HepG2 (cell line): ENCODE measurements around the gene DPP6. TPM values are rescaled to one million over a fixed set of nuclear protein-coding genes. Genes with fewer than 3 reads are reported as not detected.

Experiments used
- ATAC-seq: fragments of 200-7000 bp; cut with Tn5 transposase; 3 replicates; pipeline ENCODE4 v1.9.1; 2020; ENCODE audit warnings: mild to moderate bottlenecking, moderate library complexity
- BruUV-seq: library from RNA; stranded (reverse); fragments of 400-500 nt; replicated peaks from 2 replicates; lab custom pipeline; 2021; lab: Mats Ljungman, UMichigan
- CTCF ChIA-PET: fragments of 300-600 bp; formaldehyde crosslinking; extraction: SDS; loops from one replicate; lab custom pipeline; 2021; ENCODE audit warnings: low total read pairs, inconsistent platforms, low intra/inter-chr PET ratio; lab: Yijun Ruan, JAX
- POLR2A ChIA-PET: fragments of 350-600 bp; sonication (Branson Sonifier 250); formaldehyde crosslinking; loops from one replicate; lab custom pipeline; 2020; ENCODE audit warnings: antibody characterized with exemption, inconsistent platforms; lab: Yijun Ruan, JAX
- DNase-seq: peaks from one replicate; pipeline ENCODE4 v3.0.0-alpha.2; 2015; ENCODE audit warnings: low spot score
- FAIRE-seq: peaks from 3 replicates; lab custom pipeline; 2011; peaks lifted over from hg19 to GRCh38; lab: Jason Lieb, UNC
- H2AFZ ChIP-seq: one replicate; pipeline ENCODE4 v1.6.1; 2011; ENCODE audit warnings: low read length, inconsistent platforms
- H3K27ac ChIP-seq: fragments of 300-600 bp; 3 replicates; pipeline ENCODE4 v1.8.0; 2011; ENCODE audit warnings: mixed run types, mild to moderate bottlenecking, mixed read lengths, low read length, inconsistent platforms; ENCODE audit not compliant: insufficient read depth; ENCODE audit errors: extremely low read length
- H3K27me3 ChIP-seq, 2 experiments: fragments of 200-600 bp in 1 of 2; 2 replicates in 1 of 2; 3 replicates in 1 of 2; pipeline versions ENCODE4 v1.6.0 to v1.8.0; 2011; ENCODE audit warnings: low read length in 2 of 2, mild to moderate bottlenecking in 2 of 2, moderate library complexity in 2 of 2, inconsistent platforms in 1 of 2; ENCODE audit not compliant: insufficient read depth in 2 of 2, control insufficient read depth in 1 of 2
- H3K36me3 ChIP-seq, 2 experiments: fragments of 200-600 bp in 1 of 2; replicated peaks in 1 of 2; 2 replicates in 1 of 2; 3 replicates in 1 of 2; pipeline versions ENCODE4 v1.5.1 to v1.8.0; 2011; ENCODE audit warnings: low read length in 2 of 2, inconsistent platforms in 1 of 2; ENCODE audit not compliant: insufficient read depth in 2 of 2, control insufficient read depth in 1 of 2
- H3K4me1 ChIP-seq: 2 replicates; pipeline ENCODE4 v1.5.1; 2012; ENCODE audit warnings: low read length, inconsistent platforms; ENCODE audit not compliant: insufficient read depth
- H3K4me2 ChIP-seq: 2 replicates; pipeline ENCODE4 v1.6.0; 2011; ENCODE audit warnings: low read depth, low read length, inconsistent platforms
- H3K4me3 ChIP-seq, 3 experiments: fragments of 200-600 bp in 1 of 3; sonication (generic), shearing (Covaris generic) in 1 of 3; replicated peaks in 1 of 3; 2 replicates each; pipeline ENCODE4 v1.5.1; 2011 to 2016; ENCODE audit warnings: low read length in 3 of 3, inconsistent platforms in 2 of 3, low read depth in 2 of 3, mild to moderate bottlenecking in 2 of 3, control low read depth in 1 of 3, mixed read lengths in 1 of 3; ENCODE audit not compliant: insufficient read depth in 1 of 3
- H3K79me2 ChIP-seq: one replicate; pipeline ENCODE4 v1.6.1; 2011; ENCODE audit warnings: low read length, inconsistent platforms; ENCODE audit not compliant: insufficient read depth
- H3K9ac ChIP-seq: 2 replicates; pipeline ENCODE4 v1.6.0; 2011; ENCODE audit warnings: mild to moderate bottlenecking, low read depth, low read length, inconsistent platforms; ENCODE audit not compliant: insufficient read depth
- H3K9me3 ChIP-seq: 2 replicates; pipeline ENCODE4 v1.5.1; 2012; ENCODE audit warnings: mild to moderate bottlenecking, low read length
- H4K20me1 ChIP-seq: 2 replicates; pipeline ENCODE4 v1.6.0; 2011; ENCODE audit warnings: inconsistent platforms, mild to moderate bottlenecking, low read length, moderate library complexity; ENCODE audit not compliant: insufficient read depth
- EED ChIP-seq: sonication (generic); formaldehyde crosslinking; IDR thresholded peaks from 2 replicates; pipeline ENCODE4 v1.5.0; 2020; ENCODE audit warnings: mild to moderate bottlenecking, missing genetic modification reagents
- HNRNPH1 ChIP-seq: fragments of 200-400 bp; formaldehyde crosslinking; optimal IDR thresholded peaks from 2 replicates; pipeline ENCODE3; 2017; ENCODE audit warnings: mild to moderate bottlenecking, low read depth, low read length
- KLF15 ChIP-seq: sonication (generic); formaldehyde crosslinking; IDR thresholded peaks from 2 replicates; pipeline ENCODE4 v1.8.1; 2023; ENCODE audit warnings: borderline replicate concordance, mild to moderate bottlenecking, inconsistent platforms, missing genetic modification reagents, mixed read lengths
- LBX2 ChIP-seq: sonication (generic); formaldehyde crosslinking; IDR thresholded peaks from 2 replicates; pipeline ENCODE4 v1.5.0; 2020; ENCODE audit warnings: missing genetic modification reagents, mild to moderate bottlenecking, borderline replicate concordance
- SOX5 ChIP-seq: IDR thresholded peaks from 2 replicates; pipeline ENCODE4 v1.6.1; 2016; ENCODE audit warnings: borderline replicate concordance
- TARDBP ChIP-seq: sonication (generic); formaldehyde crosslinking; IDR thresholded peaks from 2 replicates; pipeline ENCODE4 v1.8.0; 2022; ENCODE audit warnings: mild to moderate bottlenecking, missing genetic modification reagents
- TBX2 ChIP-seq: sonication (generic); formaldehyde crosslinking; IDR thresholded peaks from 2 replicates; pipeline ENCODE4 v1.5.0; 2020; ENCODE audit warnings: missing genetic modification reagents, mild to moderate bottlenecking, borderline replicate concordance
- YEATS2 ChIP-seq: sonication (generic); formaldehyde crosslinking; IDR thresholded peaks from 2 replicates; pipeline ENCODE4 v1.4.0; 2020; ENCODE audit warnings: missing genetic modification reagents, borderline replicate concordance
- ZEB1 ChIP-seq: IDR thresholded peaks from 2 replicates; pipeline ENCODE4 v1.6.1; 2012; ENCODE audit warnings: mild to moderate bottlenecking, low read depth, inconsistent platforms; ENCODE audit not compliant: insufficient replicate concordance
- ZNF20 ChIP-seq: sonication (generic); formaldehyde crosslinking; IDR thresholded peaks from 2 replicates; pipeline ENCODE4 v1.4.0; 2020; ENCODE audit warnings: mild to moderate bottlenecking, moderate library complexity, missing genetic modification reagents
- ZNF615 ChIP-seq: sonication (generic); formaldehyde crosslinking; IDR thresholded peaks from 2 replicates; pipeline ENCODE4 v1.5.0; 2020; ENCODE audit warnings: mild to moderate bottlenecking, missing genetic modification reagents, borderline replicate concordance
- ZNF788 ChIP-seq: sonication (generic); formaldehyde crosslinking; IDR thresholded peaks from 2 replicates; pipeline ENCODE4 v1.5.0; 2020; ENCODE audit warnings: mild to moderate bottlenecking, missing genetic modification reagents, borderline replicate concordance
- ZNF879 ChIP-seq: sonication (generic); formaldehyde crosslinking; IDR thresholded peaks from 2 replicates; pipeline ENCODE4 v1.8.1; 2023; ENCODE audit warnings: missing genetic modification reagents
- ZSCAN25 ChIP-seq: sonication (generic); formaldehyde crosslinking; IDR thresholded peaks from 2 replicates; pipeline ENCODE4 v1.8.0; 2022; ENCODE audit warnings: mild to moderate bottlenecking, missing genetic modification reagents
- WGBS: methylation state at CpG from one replicate; pipeline ENCODE4 v1.1.6; 2017; ENCODE audit warnings: low lambda C conversion rate; 5-methylcytosine and 5-hydroxymethylcytosine counted together
- in situ Hi-C: cut with HindIII; loops from 2 replicates; pipeline ENCODE4 v1.10.0; 2017; ENCODE audit warnings: low pct_unique_long_range_greater_than_20kb; ENCODE audit not compliant: extremely low pct_ligation_motif_present
- intact Hi-C: fragments of 100-400 bp; cut with micrococcal nuclease; formaldehyde crosslinking; loops from one replicate; pipeline ENCODE4 v1.10.0; 2022; ENCODE audit not compliant: unreplicated experiment
- polyA plus RNA-seq, 8 experiments: library from polyadenylated mRNA; depleted of rRNA in 3 of 8; stranded (reverse) in 7 of 8; unstranded in 1 of 8; fragments of >200 nt; fragmentation: Illumina TruSeq in 4 of 8; extraction: Trizol in 4 of 8; gene quantifications; 2 replicates each; pipeline versions ENCODE4 v1.2.1 to v1.2.3, GENCODE V29; 2011 to 2016; ENCODE audit warnings: low read depth in 4 of 8, missing spikeins in 1 of 8, mixed read lengths in 1 of 8; ENCODE audit not compliant: insufficient read depth in 1 of 8
- total RNA-seq, 5 experiments: library from RNA; depleted of rRNA; stranded (reverse); fragments of >200 nt; fragmentation: Illumina TruSeq; extraction: Trizol; gene quantifications; 2 replicates each; pipeline ENCODE4 v1.2.3, GENCODE V29; 2016; ENCODE audit warnings: low read depth in 1 of 5

DPP6 gene
- total and polyA plus RNA-seq, 2 of the 13 experiments (the other 11 are each of a cell fraction or from before 2014, with no cell fraction given): not detected

- Histone ChIP-seq H3K27me3 (peaks cover 0 to 27% of the 10 kb centered on the region in 2 experiments; a peak in 2 of 5 replicates), H3K79me2 (no peaks in the 10 kb centered on the region), H3K9me3 (peaks cover 8% of the 10 kb centered on the region; the same call in 1 of the 2 replicates), H3K9ac (no peak overlapping the region), H3K4me2 (no peak overlapping the region), H3K4me3 (no peak overlapping the region), H2AFZ (no peak overlapping the region), H3K36me3 (no peaks in the 10 kb centered on the region), H3K27ac (no peak overlapping the region), H3K4me1 (no peaks in the 10 kb centered on the region), H4K20me1 (no peaks in the 10 kb centered on the region)
- BruUV-seq: no TSS peak
- ChIA-PET POLR2A (no interaction called here), CTCF (no interaction called here)
- TF ChIP-seq ZNF20 (no peak), ZSCAN25 (CRISPR knock-in tag) (no peak), ZNF788 (CRISPR knock-in tag) (no peak), EED (CRISPR knock-in tag) (no peak), SOX5 (no peak), TBX2 (CRISPR knock-in tag) (no peak), ZNF615 (CRISPR knock-in tag) (no peak), YEATS2 (no peak)
- 32% methylated on average over 7 of the region's 7 CpGs for WGBS
- ATAC-seq (no peak), FAIRE-seq (no peak), DNase-seq (no peak)
- in situ Hi-C loops: no loop called here
- intact Hi-C loops: no loop called here
Measured at GRCh38 chr7:154769527-154769926, 717.3 kb downstream of the DPP6 start.

DNA sequence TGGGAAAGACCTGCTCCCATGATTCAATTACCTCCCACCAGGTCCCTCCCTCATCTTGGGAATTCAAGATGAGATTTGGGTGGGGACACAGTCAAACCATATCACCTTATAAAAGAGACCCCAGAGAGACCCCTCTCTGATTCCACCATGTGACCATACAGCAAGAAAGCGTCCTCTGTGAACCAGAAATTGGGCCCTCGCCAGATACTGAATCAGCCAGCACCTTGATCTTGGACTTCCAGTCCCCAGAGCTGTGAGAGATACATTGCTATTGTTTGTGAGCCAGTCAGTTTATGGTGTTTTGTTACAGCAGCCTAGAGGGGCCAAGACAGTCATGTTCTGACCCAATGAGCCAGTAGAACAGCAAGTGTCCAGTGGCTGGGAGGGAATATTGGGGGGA lies 718.2 kb downstream of the DPP6 start:
- ChIA-PET POLR2A (no interaction called here), CTCF (no interaction called here)
- no peak for DNase-seq
- Histone ChIP-seq H3K9ac (no peak overlapping the region), H3K4me1 (no peaks in the 10 kb centered on the region), H3K79me2 (no peaks in the 10 kb centered on the region)
- in situ Hi-C loops: no loop called here
- TF ChIP-seq ZNF879 (CRISPR knock-in tag) (no peak), KLF15 (no peak), TARDBP (CRISPR knock-in tag) (no peak), LBX2 (CRISPR knock-in tag) (no peak), ZEB1 (no peak), HNRNPH1 (no peak)
- TF ChIP-seq, all 625 proteins: peak for 0
- ATAC-seq (no peak), FAIRE-seq (no peak)
- H3K27ac ChIP-seq: no peak overlapping the region
- no peak overlapping the region for H2AFZ ChIP-seq
- no peaks in the 10 kb centered on the region for H4K20me1 ChIP-seq
- H3K36me3 ChIP-seq: no peaks in the 10 kb centered on the region
- BruUV-seq: no TSS peak
- no peak overlapping the region for H3K4me3 ChIP-seq
- 0% methylated on average over 2 of the region's 2 CpGs for WGBS
- peaks cover 8% of the 10 kb centered on the region; the same call in 1 of the 2 replicates for H3K9me3 ChIP-seq
- H3K4me2 ChIP-seq: no peak overlapping the region
- intact Hi-C loops: no loop called here
- H3K27me3 ChIP-seq: peaks cover 0 to 21% of the 10 kb centered on the region in 2 experiments; a peak in 3 of 5 replicates
